HG02588 (cell line): ENCODE results near the gene KRT33A.
"Not testable (repeated sequence)": the region's sequence is repeated elsewhere in the genome, so short reads cannot be mapped to it uniquely, and the experiment has no call there.

Experiments used
- ATAC-seq: cut with Tn5 transposase; IDR thresholded peaks from one replicate; pipeline ENCODE4 v1.9.1; 2021; ENCODE audit warnings: mild to moderate bottlenecking, moderate library complexity; ENCODE audit not compliant: unreplicated experiment

The KRT33A gene

DNA sequence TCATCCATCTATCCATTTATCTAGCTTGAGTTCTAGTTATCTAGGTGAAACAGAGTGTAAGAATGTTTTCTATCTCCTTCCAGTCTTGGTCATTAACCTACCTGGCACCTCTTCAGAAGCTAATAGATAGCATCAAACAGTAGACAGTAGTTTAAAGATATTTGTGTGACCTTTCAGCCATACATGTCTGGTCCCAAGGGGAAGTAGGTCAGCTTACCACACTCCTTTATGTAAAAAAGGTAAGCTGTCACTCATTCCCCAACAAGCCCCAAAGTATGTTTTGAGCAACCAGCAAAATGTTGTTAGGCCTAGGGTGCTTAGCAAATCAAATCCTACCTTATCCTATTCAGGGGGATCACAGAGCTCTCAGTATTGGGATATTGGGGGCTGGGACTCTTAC lies 15.4 kb upstream of the KRT33A start:
- ATAC-seq, result no peak

GRCh38 chr17:41363881-41364280 lies 13.3 kb upstream of the KRT33A start:
- no peak for ATAC-seq

DNA sequence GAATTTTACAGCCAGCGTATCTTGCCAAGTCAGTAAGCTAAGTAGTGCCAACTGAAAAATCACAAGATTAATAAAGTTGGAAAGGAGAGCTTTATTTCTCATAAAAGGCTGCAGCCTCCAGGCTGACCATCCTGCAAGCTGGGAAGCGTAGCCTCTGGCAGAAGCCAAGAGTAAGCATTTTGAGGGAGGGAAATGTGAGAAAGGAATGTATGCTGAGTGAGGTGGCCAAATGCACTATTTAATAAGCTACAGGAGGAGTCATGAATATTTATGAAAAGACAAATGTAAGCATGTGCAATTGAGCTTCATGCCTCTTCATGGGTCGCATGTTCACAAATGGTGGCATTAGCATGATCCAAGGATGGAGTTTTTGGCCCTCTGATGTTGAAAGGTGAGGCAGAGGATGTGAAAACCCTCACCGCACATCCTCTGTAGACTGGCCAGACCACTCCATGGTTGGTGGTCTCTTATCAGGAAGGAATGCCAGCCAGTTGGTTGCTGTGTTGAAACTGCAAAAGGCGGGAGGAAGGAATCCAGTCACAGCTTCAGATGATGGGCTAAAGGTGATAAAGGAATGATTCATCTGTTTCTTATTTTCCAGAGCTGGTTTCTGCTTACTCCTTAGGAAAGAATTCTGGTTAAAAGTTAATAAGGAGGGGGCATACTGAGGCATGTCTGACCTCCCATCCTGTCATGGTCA lies 9.8 kb upstream of the KRT33A start:
- ATAC-seq, result no peak

DNA sequence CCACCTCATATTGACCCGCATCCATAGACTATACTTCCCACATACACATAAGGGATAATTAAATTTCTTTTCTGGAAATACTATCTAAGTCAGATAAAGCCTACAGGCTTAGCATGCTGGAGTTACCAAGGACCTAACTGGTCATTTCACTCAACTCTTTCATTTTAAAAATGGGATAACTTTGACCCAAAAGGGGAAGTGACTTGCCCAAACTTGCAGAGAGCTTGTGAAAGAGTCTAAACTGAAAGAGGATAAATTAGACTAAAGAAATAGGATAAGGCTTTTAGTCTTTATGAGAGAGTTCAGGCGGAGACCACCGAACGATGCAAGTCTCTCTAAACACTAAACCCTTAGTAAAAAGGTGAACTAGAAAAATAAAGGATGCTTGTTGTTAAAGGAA lies 3.9 kb upstream of the KRT33A start:
- ATAC-seq, result no peak

DNA sequence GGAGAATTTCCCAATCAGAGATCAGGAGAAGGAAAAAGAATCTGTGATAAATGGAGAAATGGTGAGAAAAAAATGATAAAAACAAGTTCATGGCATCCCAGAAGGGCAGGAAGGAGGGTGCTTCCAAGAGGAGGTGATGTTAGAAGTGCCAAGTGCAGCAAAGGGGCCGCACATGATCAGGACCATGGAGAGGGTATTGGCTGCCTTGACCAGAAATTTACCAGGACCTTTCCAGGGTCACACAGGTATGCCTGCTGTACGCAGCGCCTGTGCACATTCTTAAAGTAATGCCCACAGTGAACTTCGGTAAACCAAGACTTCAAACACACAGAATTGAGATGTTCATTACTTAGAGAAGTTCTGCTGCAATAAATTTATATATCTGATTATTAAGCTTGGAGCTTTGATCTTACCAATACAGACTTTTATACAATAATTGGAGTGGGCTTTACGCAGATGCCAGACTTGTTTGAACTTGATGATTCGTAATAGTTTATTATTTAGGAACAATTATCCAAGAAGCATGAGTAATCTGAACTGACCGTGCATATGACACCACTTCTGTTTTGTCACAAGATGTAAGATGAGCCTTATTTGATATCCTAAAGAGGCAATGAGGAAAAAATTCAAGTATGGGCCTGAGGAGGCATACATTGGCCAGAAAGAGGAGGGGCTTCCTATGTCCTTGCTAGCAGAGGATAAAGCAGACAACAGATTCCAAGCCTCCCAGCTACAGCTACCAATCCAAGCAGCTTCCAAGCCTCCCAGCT lies 2.2 kb upstream of the KRT33A start:
- ATAC-seq, result no peak

DNA sequence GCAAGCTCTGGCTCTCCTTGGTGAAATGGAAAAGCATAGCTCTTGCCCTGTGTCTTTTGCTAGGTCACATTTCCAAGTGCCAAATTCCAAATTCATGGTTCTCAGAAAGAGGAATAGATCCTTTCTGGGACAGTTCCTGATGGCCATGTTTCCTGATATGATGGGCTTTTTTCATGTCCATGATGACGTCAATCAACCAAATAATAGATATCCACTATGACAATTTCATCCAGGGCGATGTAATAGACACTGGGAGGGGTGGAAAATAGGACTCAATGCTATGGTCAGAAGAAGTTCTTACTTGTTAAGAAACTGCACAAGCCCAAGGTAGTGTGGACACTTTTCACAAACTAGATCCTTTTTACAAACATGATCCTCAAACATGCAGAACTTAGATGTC lies 549 bp upstream of the KRT33A start:
- no peak for ATAC-seq

DNA sequence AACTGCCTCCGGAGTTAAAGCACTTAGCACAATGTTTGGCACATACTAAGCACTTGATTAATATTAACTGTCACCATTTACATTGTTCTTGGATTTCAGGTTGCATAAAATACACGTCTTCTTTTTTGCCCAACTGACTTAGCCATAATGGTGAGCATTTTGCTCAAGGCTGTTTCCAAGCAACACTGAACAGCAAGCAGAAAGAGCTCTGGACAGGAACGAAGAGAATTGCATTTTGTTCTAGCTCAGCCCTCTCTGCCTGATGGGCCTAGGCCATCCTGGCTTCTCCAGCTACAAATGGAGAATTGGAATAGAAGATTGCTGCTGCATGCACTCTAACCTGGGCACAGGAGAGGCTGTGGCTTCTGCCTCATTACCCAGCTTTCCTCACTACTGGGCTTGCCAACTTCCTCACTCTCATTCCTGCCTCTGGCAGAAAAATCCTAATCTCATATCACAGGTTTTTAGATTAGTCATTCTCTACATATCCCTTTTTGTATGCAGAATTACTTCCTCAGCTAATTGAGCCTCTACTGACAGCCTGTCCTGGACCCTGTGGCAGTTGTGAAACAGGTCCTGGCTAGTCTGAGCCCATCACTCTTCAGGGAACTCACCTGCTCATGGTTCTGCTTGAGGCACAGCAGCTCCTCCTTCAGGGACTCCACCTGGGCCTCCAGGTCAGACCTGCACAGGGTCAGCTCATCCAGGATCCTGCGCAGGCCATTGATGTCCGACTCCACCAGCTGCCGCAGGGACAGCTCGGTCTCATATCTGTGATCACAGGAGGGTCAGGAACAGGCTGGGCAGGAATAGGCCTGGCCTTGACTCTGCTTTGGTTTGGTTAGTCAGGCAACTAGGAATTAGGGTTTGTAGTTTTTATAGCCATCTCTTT lies 2.5 kb downstream of the KRT33A start:
- ATAC-seq, result no peak

DNA sequence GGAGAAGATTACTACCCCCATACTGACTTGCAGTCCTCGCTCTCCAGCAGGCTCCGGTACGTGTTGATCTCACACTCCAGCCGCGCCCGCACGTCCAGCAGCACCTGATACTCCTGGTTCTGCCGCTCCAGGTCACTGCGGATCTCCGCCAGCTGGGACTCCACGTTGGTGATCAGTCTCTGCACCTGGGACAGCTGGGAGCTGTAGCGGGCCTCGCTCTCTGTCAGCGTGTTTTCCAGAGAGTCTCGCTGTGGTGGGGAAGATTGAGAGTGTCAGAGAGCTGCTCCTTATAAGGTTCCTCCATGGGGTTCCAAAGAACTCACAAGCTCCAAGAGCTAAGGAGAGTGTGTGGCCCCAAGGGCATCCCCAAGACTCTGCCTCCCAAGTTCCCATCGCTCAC lies 4.2 kb downstream of the KRT33A start:
- ATAC-seq, result not testable (repeated sequence)

GRCh38 chr17:41345992-41346391 lies 4.6 kb downstream of the KRT33A start:
- no peak for ATAC-seq

GRCh38 chr17:41343029-41343428 lies 7.6 kb downstream of the KRT33A start:
- no peak for ATAC-seq

- ATAC-seq, result no peak
Measured at GRCh38 chr17:41340934-41341861, 9.4 kb downstream of the KRT33A start.

- no peak for ATAC-seq
Measured at GRCh38 chr17:41340494-41340893, 10.1 kb downstream of the KRT33A start.

DNA sequence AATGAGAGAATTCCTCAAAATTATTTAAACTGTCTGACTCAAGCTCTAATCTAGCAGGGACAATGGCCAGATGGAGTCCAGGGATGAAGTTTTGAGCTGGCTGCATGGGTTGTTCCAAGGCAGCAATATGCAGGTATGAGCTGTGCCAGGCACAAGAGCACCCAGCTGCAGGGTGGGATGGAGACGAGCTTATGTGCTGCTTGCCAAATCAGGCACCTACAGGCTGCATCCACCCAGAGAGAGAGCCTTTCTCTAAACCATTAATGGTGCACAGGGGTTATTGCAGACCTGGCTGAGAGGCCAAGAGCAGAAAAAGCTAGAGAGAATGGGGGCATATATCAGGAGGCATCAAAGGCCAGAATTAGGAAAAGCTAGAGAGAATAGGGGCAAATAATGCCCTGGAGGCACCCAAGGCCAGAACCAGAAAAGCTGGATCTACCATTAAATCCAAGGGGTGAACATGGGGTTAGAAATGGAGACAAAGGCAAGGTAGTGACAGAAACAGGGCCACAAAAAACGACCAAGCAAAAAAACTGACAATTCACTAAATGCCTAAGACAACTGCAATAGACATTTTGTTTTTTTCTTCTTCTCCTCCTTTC lies 11.0 kb downstream of the KRT33A start:
- no peak for ATAC-seq

- ATAC-seq, result no peak
Measured at GRCh38 chr17:41338961-41339485, 11.6 kb downstream of the KRT33A start.

DNA sequence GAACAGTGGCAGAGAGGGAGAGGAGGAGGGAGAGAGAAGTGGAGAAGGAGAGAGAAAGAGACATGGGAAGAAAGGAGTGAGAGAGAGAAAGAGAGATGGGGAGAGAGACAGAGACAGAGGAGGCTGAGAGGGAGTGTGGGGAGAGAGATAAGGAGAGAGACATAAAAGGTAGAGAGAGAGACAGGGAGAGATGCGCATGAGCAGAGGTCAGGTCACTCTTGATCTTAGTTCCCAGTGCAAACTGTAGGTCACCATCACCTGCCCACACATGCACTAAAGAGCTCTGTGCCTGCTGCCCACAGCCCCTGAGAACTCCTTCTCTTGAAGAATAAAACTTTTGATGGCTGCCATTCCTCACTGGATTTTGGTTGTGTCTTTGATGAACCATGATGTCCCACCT lies 14.9 kb downstream of the KRT33A start:
- ATAC-seq, result no peak

- ATAC-seq, result no peak
Measured at GRCh38 chr17:41334385-41335305, 16.0 kb downstream of the KRT33A start.

DNA sequence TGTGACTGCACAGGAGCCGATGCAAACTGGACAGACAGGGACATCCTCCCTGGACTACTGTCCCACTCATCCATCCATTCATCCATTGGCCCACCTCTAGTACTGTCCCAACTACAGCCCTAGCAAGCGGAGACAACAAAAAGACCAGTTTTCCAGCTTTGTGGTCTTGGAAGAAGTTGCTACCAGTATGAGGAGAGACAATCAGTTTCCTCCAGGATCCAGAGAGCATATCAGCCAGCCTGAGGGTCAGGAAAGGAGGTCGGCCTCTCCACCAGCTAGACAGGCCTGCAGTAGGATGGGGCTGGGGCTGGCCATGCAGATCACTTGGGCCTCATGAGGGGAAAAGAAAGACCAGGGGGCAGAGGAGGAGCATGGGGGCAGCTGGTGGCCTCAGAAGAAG lies 16.8 kb downstream of the KRT33A start:
- no peak for ATAC-seq

DNA sequence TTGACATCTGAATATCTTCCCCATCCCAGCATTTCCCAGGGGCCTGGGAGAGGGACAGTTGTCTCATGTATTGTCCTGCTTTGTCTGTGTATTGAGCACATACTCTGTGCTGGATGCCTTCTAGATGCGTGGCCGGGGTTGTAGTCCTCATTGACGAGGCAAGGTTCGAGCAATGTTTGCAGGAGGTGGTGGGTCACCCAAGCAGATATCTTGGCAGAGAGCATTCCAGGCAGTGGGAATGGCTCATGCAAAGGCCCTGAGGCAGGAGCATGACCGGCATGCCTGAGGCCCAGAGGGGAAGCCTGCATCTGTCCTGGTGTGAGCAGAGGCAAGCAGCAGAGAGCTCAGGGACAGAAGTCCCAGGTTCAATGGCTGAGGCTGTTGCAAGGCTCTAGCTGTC lies 17.5 kb downstream of the KRT33A start:
- ATAC-seq, result no peak

GRCh38 chr17:41332239-41332638 lies 18.4 kb downstream of the KRT33A start:
- no peak for ATAC-seq
